Measurements from ENCODE around the gene CD40LG. TPM values are rescaled to one million over a fixed set of nuclear protein-coding genes. Genes with fewer than 3 reads are reported as not detected.

Gene CD40LG
- total RNA-seq, 1 experiment from 2014 or later = not detected

- no peak overlapping the region for H2BK20ac ChIP-seq (ENCODE audit: low read depth, low read length, poor library complexity, severe bottlenecking)
- H2BK15ac ChIP-seq (ENCODE audit: low read depth, low read length) = no peak overlapping the region
- DNase-seq = no peak
- H2BK120ac ChIP-seq (ENCODE audit: low read depth, low read length, poor library complexity, severe bottlenecking) = no peak overlapping the region
- Mint-ChIP-seq H3K36me3 (ENCODE audit: insufficient read depth in 1 of 3, low read depth in 3 of 3) (no peaks in the 10 kb centered on the region; a peak in 2 of 7 replicates), H3K27me3 (ENCODE audit: low read depth) (no peaks in the 10 kb centered on the region), H3K4me3 (no peak overlapping the region), H3K9me3 (peaks cover 19 to 32% of the 10 kb centered on the region in 2 experiments), H3K4me1 (peaks cover 16 to 19% of the 10 kb centered on the region in 2 experiments), H3K27ac (no peak overlapping the region)
- H3K23me2 ChIP-seq (ENCODE audit: insufficient read length, low read depth, low read length, poor library complexity, severe bottlenecking) = no peaks in the 10 kb centered on the region
- no peak overlapping the region for H4K91ac ChIP-seq (ENCODE audit: insufficient read length, low read depth, low read length)
- no peak overlapping the region for H4K5ac ChIP-seq (ENCODE audit: insufficient read length, low read depth, low read length)
- peaks cover 3% of the 10 kb centered on the region; the same call in 1 of the 2 replicates for H3K4me1 ChIP-seq (ENCODE audit: insufficient read depth, low read length)
- no peak overlapping the region for H2BK12ac ChIP-seq (ENCODE audit: insufficient read length, low read depth, low read length)
- H4K8ac ChIP-seq (replicated peaks; ENCODE audit: insufficient read length, low read depth, low read length) = no peak overlapping the region
- H3K14ac ChIP-seq (ENCODE audit: insufficient read depth, low read length) = no peak overlapping the region
- no peak overlapping the region for H3K9ac ChIP-seq (ENCODE audit: extremely low read depth, insufficient read length, low read length)
- no peak for TF ChIP-seq CTCF (conservative IDR thresholded peaks at IDR 0.05)
- H3K23ac ChIP-seq (ENCODE audit: insufficient read length, low read depth, low read length) = no peak overlapping the region
- H3K27ac ChIP-seq (ENCODE audit: insufficient read length, low read depth, low read length) = no peak overlapping the region
- no peaks in the 10 kb centered on the region for H3K79me2 ChIP-seq (ENCODE audit: insufficient read depth, low read length)
- no peak overlapping the region for H2BK5ac ChIP-seq (ENCODE audit: insufficient read length, low read length)
- no peak overlapping the region for H3T11ph ChIP-seq (ENCODE audit: low read length)
- H3K56ac ChIP-seq (ENCODE audit: insufficient read length, low read depth, low read length) = no peak overlapping the region
- H3K4me2 ChIP-seq (ENCODE audit: insufficient read depth, insufficient read length, low read length) = no peak overlapping the region
- WGBS (ENCODE audit: extremely low coverage, insufficient read length, low lambda C conversion rate) = no CpG with 5 or more reads among the region's 1 CpG
- no peaks in the 10 kb centered on the region for H3K27me3 ChIP-seq (ENCODE audit: insufficient read depth, low read length)
- H3K18ac ChIP-seq (ENCODE audit: insufficient read length, low read depth, low read length) = no peak overlapping the region
- no peak overlapping the region for H2AFZ ChIP-seq (ENCODE audit: low read length)
- H4K20me1 ChIP-seq (ENCODE audit: control insufficient read depth, insufficient read depth, insufficient read length) = no peaks in the 10 kb centered on the region
- no peaks in the 10 kb centered on the region for H3K79me1 ChIP-seq (ENCODE audit: insufficient read depth, low read depth, low read length, poor library complexity, severe bottlenecking)
- H3K9me3 ChIP-seq (ENCODE audit: control insufficient read depth, low read depth, low read length) = peaks cover 52% of the 10 kb centered on the region
- H2AK5ac ChIP-seq (ENCODE audit: insufficient read length, low read length) = no peak overlapping the region
- H3K4ac ChIP-seq (ENCODE audit: low read depth, low read length) = no peak overlapping the region
Measured at GRCh38 chrX:136687457-136687856, 39.5 kb downstream of the CD40LG start.

Data from H9 (cell line).